Measurements from ENCODE around the gene IFNGR2.

- TF ChIP-seq JUN (IDR thresholded peaks at IDR 0.05; ENCODE audit: borderline replicate concordance, insufficient read depth, insufficient read length, low read depth) (no peak), CTCF (IDR thresholded peaks at IDR 0.05; ENCODE audit: extremely low read depth in 1 of 2, insufficient read depth in 1 of 2, low read depth in 1 of 2, low read length in 2 of 2) (no peak), POLR2A (IDR thresholded peaks at IDR 0.05; ENCODE audit: low read depth, low read length) (no peak), MAX (IDR thresholded peaks at IDR 0.05; ENCODE audit: insufficient read depth, insufficient read length) (no peak)
Measured at GRCh38 chr21:33398361-33398760, 4.9 kb upstream of the IFNGR2 start.

All from endothelial cell of umbilical vein (primary cell).